ENCODE results near the gene SLC9A9. TPM values are rescaled to one million over a fixed set of nuclear protein-coding genes. Genes with fewer than 3 reads are reported as not detected.
"Not testable (repeated sequence)": the region's sequence is repeated elsewhere in the genome, so short reads cannot be mapped to it uniquely, and the experiment has no call there.

Gene SLC9A9
- 15.0 TPM for total RNA-seq

- DNase-seq (ENCODE audit: low spot score) = no peak
Observed at GRCh38 chr3:143847787-143848631, at the start of gene SLC9A9. SLC9A9 (minus strand) TSS chr3:143848468; CDS start chr3:143848322, 146 bp downstream.

- DNase-seq (ENCODE audit: low spot score) = no peak
Observed at GRCh38 chr3:143897576-143898295, 49.5 kb upstream of the SLC9A9 start.

GRCh38 chr3:143896486-143896885, 48.2 kb upstream of the SLC9A9 start:
- no peak for DNase-seq (ENCODE audit: low spot score)

- no peak for DNase-seq (ENCODE audit: low spot score)
Observed at GRCh38 chr3:143895805-143896204, 47.5 kb upstream of the SLC9A9 start.

GRCh38 chr3:143888846-143889245, 40.6 kb upstream of the SLC9A9 start:
- DNase-seq (ENCODE audit: low spot score) = no peak

- no peak for DNase-seq (ENCODE audit: low spot score)
Observed at GRCh38 chr3:143888166-143888565, 39.9 kb upstream of the SLC9A9 start.

- no peak for DNase-seq (ENCODE audit: low spot score)
Observed at GRCh38 chr3:143885780-143886427, 37.6 kb upstream of the SLC9A9 start.

- no peak for DNase-seq (ENCODE audit: low spot score)
Observed at GRCh38 chr3:143884861-143885260, 36.6 kb upstream of the SLC9A9 start.

- no peak for DNase-seq (ENCODE audit: low spot score)
Observed at GRCh38 chr3:143883151-143883550, 34.9 kb upstream of the SLC9A9 start.

GRCh38 chr3:143881095-143881494, 32.8 kb upstream of the SLC9A9 start:
- no peak for DNase-seq (ENCODE audit: low spot score)

GRCh38 chr3:143875546-143875945, 27.3 kb upstream of the SLC9A9 start:
- DNase-seq (ENCODE audit: low spot score) = no peak

GRCh38 chr3:143873553-143873952, 25.3 kb upstream of the SLC9A9 start:
- not testable (repeated sequence) for DNase-seq (ENCODE audit: low spot score)

GRCh38 chr3:143865302-143865701, 17.0 kb upstream of the SLC9A9 start:
- DNase-seq (ENCODE audit: low spot score) = no peak

GRCh38 chr3:143859465-143860203, 11.4 kb upstream of the SLC9A9 start:
- DNase-seq (ENCODE audit: low spot score) = no peak

GRCh38 chr3:143856252-143856970, 8.1 kb upstream of the SLC9A9 start:
- no peak for DNase-seq (ENCODE audit: low spot score)

- DNase-seq (ENCODE audit: low spot score) = no peak
Observed at GRCh38 chr3:143855183-143855582, 6.9 kb upstream of the SLC9A9 start.

- DNase-seq (ENCODE audit: low spot score) = peak; percentile 54
Observed at GRCh38 chr3:143851331-143852017, 3.2 kb upstream of the SLC9A9 start.

- no peak for DNase-seq (ENCODE audit: low spot score)
Observed at GRCh38 chr3:143850877-143851276, 2.6 kb upstream of the SLC9A9 start.

- no peak for DNase-seq (ENCODE audit: low spot score)
Observed at GRCh38 chr3:143849854-143850549, 1.7 kb upstream of the SLC9A9 start.

- DNase-seq (ENCODE audit: low spot score) = no peak
Observed at GRCh38 chr3:143848704-143849103, 436 bp upstream of the SLC9A9 start.

Data from ureter (tissue), 1 donor.